Measurements from ENCODE around the gene ZNHIT6.

DNA sequence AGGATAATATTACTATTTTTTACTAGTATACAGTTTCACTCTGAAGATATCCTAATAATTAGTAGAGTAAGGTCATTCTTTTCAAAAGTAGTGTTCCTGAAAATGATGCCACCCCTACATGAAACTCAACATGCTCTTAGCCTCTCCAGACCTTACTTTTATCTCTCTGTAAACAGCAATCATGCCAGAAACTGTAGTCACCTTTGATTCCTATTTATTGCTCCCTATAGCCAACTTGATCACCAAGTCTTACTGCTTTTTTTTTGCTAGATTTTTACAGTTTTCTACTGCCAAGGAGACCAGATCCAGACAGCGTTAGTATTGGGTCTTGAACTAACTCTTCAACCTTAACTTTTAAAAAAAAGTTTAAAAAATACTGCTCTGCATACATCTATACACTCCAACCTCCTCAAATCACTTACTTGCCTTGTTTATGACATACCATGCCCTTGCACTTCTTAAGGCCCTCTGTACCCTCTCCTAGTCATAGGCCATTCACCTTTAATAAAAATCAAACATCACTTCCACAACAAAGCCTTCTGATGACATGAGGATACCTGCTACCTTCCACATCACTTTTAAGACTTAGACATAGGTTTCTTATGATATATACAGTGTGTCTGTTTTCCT, 36.1 kb downstream of the ZNHIT6 start:
- TF ChIP-seq, protein P1, sequence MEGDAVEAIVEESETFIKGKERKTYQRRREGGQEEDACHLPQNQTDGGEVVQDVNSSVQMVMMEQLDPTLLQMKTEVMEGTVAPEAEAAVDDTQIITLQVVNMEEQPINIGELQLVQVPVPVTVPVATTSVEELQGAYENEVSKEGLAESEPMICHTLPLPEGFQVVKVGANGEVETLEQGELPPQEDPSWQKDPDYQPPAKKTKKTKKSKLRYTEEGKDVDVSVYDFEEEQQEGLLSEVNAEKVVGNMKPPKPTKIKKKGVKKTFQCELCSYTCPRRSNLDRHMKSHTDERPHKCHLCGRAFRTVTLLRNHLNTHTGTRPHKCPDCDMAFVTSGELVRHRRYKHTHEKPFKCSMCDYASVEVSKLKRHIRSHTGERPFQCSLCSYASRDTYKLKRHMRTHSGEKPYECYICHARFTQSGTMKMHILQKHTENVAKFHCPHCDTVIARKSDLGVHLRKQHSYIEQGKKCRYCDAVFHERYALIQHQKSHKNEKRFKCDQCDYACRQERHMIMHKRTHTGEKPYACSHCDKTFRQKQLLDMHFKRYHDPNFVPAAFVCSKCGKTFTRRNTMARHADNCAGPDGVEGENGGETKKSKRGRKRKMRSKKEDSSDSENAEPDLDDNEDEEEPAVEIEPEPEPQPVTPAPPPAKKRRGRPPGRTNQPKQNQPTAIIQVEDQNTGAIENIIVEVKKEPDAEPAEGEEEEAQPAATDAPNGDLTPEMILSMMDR (IDR thresholded peaks at IDR 0.05): no peak
- TF ChIP-seq EZH2 (IDR thresholded peaks at IDR 0.05; ENCODE audit: borderline replicate concordance, insufficient read depth, low read depth, low read length, poor library complexity, severe bottlenecking): no peak

All from B cell (primary cell).